Measurements from ENCODE around the gene TUBGCP6. TPM values are rescaled to one million over a fixed set of nuclear protein-coding genes. Genes with fewer than 3 reads are reported as not detected.

Gene TUBGCP6
- total and polyA plus RNA-seq, 2 donors (not counting 1 experiment from before 2014, with no cell fraction given), result 137 to 178 TPM

DNA sequence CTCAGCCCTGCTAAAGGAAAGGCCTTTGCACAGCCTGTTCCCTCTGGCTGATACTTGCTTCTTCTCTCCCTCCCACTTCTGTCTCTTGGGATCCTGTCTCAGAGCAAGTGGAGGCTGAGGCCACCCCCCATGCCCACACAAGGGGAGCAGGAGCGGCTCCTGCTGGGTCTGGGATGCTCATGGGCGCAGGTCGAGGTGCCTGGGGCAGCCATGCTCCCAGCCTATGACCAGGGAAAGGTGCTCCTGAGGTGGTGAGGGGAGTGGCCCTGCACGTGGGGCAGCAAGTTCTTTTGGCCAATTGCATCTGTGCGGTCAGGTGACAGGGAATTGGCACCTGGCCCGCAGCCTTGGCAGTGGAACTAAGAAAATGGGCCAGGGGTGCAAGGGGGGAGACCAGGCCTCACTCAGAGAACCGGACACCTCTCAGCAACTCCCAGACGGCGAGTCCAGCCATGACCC is 23.9 kb upstream of the TUBGCP6 start:
- peaks cover 23 to 31% of the 10 kb centered on the region in 2 donors for H3K4me1 ChIP-seq (ENCODE audit: control insufficient read depth in 2 of 2, insufficient read depth in 2 of 2, low read length in 2 of 2)
- no peak overlapping the region for H3K27ac ChIP-seq (ENCODE audit: low read length in 2 of 2)
- peak overlapping the region; percentile 58 for H3K4me2 ChIP-seq (replicated peaks; ENCODE audit: low read depth, low read length, poor library complexity, severe bottlenecking)
- no peaks in the 10 kb centered on the region for H3K36me3 ChIP-seq (replicated peaks in 1 of 2; ENCODE audit: control extremely low read depth in 1 of 2, control insufficient read depth in 1 of 2, extremely low read depth in 1 of 2, insufficient read depth in 2 of 2, low read length in 1 of 2)
- no peak overlapping the region for H2AFZ ChIP-seq (ENCODE audit: insufficient read depth, low read depth, low read length, poor library complexity, severe bottlenecking)
- H3K79me2 ChIP-seq (ENCODE audit: control insufficient read depth, insufficient read depth, low read length), result no peaks in the 10 kb centered on the region
- H4K20me1 ChIP-seq (ENCODE audit: control insufficient read depth, insufficient read depth, low read length, poor library complexity, severe bottlenecking), result peaks cover 11% of the 10 kb centered on the region
- intact Hi-C loops (cut with micrococcal nuclease), result no loop called here
- H3K9me3 ChIP-seq (ENCODE audit: control extremely low read depth in 1 of 3, control insufficient read depth in 2 of 3, insufficient read depth in 1 of 3, low read length in 2 of 3), result no peaks in the 10 kb centered on the region
- no peak overlapping the region for H3K9ac ChIP-seq (ENCODE audit: low read length)
- 77% methylated on average over 8 of the region's 9 CpGs for WGBS (ENCODE audit: insufficient coverage)
- peaks cover 0 to 23% (median 9%) of the 10 kb centered on the region in 4 experiments for H3K27me3 ChIP-seq (replicated peaks in 1 of 4; ENCODE audit: control extremely low read depth in 1 of 4, control insufficient read depth in 3 of 4, insufficient read depth in 4 of 4, low read length in 3 of 4)
- Mint-ChIP-seq H3K4me3 (peak overlapping the region; percentile 53), H3K4me1 (peaks cover 19% of the 10 kb centered on the region), H3K9me3 (ENCODE audit: insufficient read depth) (no peaks in the 10 kb centered on the region), H3K27me3 (no peaks in the 10 kb centered on the region), H3K27ac (no peak overlapping the region)
- TF ChIP-seq, protein P1, sequence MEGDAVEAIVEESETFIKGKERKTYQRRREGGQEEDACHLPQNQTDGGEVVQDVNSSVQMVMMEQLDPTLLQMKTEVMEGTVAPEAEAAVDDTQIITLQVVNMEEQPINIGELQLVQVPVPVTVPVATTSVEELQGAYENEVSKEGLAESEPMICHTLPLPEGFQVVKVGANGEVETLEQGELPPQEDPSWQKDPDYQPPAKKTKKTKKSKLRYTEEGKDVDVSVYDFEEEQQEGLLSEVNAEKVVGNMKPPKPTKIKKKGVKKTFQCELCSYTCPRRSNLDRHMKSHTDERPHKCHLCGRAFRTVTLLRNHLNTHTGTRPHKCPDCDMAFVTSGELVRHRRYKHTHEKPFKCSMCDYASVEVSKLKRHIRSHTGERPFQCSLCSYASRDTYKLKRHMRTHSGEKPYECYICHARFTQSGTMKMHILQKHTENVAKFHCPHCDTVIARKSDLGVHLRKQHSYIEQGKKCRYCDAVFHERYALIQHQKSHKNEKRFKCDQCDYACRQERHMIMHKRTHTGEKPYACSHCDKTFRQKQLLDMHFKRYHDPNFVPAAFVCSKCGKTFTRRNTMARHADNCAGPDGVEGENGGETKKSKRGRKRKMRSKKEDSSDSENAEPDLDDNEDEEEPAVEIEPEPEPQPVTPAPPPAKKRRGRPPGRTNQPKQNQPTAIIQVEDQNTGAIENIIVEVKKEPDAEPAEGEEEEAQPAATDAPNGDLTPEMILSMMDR (IDR thresholded peaks at IDR 0.05), result no peak
- TF ChIP-seq EZH2 (IDR thresholded peaks at IDR 0.05; ENCODE audit: borderline replicate concordance, insufficient read depth, low read depth, low read length, poor library complexity, severe bottlenecking), result no peak
- ATAC-seq (ENCODE audit: low read depth), result no peak
- no peak for DNase-seq
- H3K4me3 ChIP-seq (ENCODE audit: control extremely low read depth in 1 of 5, extremely low read depth in 1 of 5, insufficient read depth in 1 of 5, low read depth in 2 of 5, low read length in 4 of 5), result no peak overlapping the region
- CTCF ChIA-PET, result interaction anchor here (0.7 to 1.2 kb wide), 2 partner anchors 26 to 58 kb away, joined by 3 read pairs; partner anchors contain the start of gene DENND6B
- POLR2A ChIA-PET, result interaction anchor here (1.1 kb wide), 1 partner anchor 17 kb away, joined by 3 read pairs; no protein-coding TSS in a partner anchor

DNA sequence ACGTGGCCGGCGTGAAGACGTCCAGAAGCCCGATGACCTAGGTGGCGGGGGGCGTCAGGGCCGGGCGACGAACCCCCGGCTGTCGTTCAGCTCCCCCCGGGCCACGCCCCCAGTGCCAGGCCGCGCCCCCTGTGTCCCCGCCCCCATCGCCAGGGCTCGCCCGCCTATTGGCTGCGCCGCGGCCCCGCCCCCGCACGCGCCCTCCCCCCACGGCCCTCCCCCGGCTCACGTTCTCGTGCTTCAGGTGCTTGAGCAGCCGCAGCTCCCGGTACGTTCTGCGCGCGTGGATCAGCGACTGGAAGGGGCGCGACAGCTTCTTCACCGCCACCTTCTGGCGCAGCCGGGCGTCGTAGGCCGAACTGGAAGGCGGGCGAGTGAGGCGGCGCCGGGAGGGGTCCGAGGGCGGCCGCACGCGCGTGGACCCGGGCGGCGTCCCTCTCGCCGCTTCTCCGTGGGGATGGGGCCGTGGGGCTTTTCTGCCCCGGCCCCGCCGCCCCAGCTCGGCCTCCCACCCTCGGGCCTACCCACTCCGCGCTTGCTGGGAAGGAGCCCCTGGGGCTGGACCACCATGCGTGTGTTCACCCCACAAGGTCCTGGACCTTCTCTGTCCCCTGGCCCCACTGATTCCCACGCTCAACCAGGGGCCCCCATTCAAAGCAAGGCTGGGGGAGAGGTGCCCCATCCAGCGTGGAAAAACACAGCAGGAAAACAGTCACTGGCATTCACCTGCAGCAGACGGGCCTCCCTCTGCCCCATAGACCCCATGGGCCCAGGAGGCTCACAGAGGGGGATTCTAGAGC is 23.0 kb upstream of the TUBGCP6 start:
- Histone ChIP-seq H3K4me3 (ENCODE audit: control extremely low read depth in 1 of 5, extremely low read depth in 1 of 5, insufficient read depth in 1 of 5, low read depth in 2 of 5, low read length in 4 of 5) (no peak overlapping the region), H3K27me3 (replicated peaks in 1 of 4; ENCODE audit: control extremely low read depth in 1 of 4, control insufficient read depth in 3 of 4, insufficient read depth in 4 of 4, low read length in 3 of 4) (peaks cover 0 to 32% (median 9%) of the 10 kb centered on the region in 4 experiments), H3K9me3 (ENCODE audit: control extremely low read depth in 1 of 3, control insufficient read depth in 2 of 3, insufficient read depth in 1 of 3, low read length in 2 of 3) (no peaks in the 10 kb centered on the region), H4K20me1 (ENCODE audit: control insufficient read depth, insufficient read depth, low read length, poor library complexity, severe bottlenecking) (peaks cover 11% of the 10 kb centered on the region), H3K79me2 (ENCODE audit: control insufficient read depth, insufficient read depth, low read length) (no peaks in the 10 kb centered on the region), H3K4me1 (ENCODE audit: control insufficient read depth in 2 of 2, insufficient read depth in 2 of 2, low read length in 2 of 2) (peaks cover 25 to 36% of the 10 kb centered on the region in 2 donors), H3K36me3 (replicated peaks in 1 of 2; ENCODE audit: control extremely low read depth in 1 of 2, control insufficient read depth in 1 of 2, extremely low read depth in 1 of 2, insufficient read depth in 2 of 2, low read length in 1 of 2) (no peaks in the 10 kb centered on the region), H3K27ac (ENCODE audit: low read length in 2 of 2) (no peak overlapping the region), H3K9ac (ENCODE audit: low read length) (no peak overlapping the region), H3K4me2 (replicated peaks; ENCODE audit: low read depth, low read length, poor library complexity, severe bottlenecking) (peak overlapping the region; percentile 58), H2AFZ (ENCODE audit: insufficient read depth, low read depth, low read length, poor library complexity, severe bottlenecking) (no peak overlapping the region)
- no peak for TF ChIP-seq EZH2 (IDR thresholded peaks at IDR 0.05; ENCODE audit: borderline replicate concordance, insufficient read depth, low read depth, low read length, poor library complexity, severe bottlenecking)
- TF ChIP-seq, protein P1 (IDR thresholded peaks at IDR 0.05), result no peak
- Mint-ChIP-seq H3K4me3 (peak overlapping the region; percentile 53), H3K27ac (no peak overlapping the region), H3K9me3 (ENCODE audit: insufficient read depth) (no peaks in the 10 kb centered on the region), H3K27me3 (no peaks in the 10 kb centered on the region), H3K4me1 (peaks cover 21% of the 10 kb centered on the region)
- WGBS (ENCODE audit: insufficient coverage), result 25% methylated on average over 68 of the region's 75 CpGs
- ChIA-PET POLR2A (interaction anchor here (0.5 to 0.7 kb wide), 2 partner anchors 15 to 296 kb away, joined by 3 to 4 read pairs; no protein-coding TSS in a partner anchor), CTCF (interaction anchor here (1.2 kb wide), 2 partner anchors 23 to 59 kb away, joined by 3 to 4 read pairs; partner anchors contain the start of genes DENND6B and TUBGCP6)
- no peak for ATAC-seq (ENCODE audit: low read depth)
- DNase-seq, result peak; percentile 65
- intact Hi-C loops (cut with micrococcal nuclease), result no loop called here

Data from B cell (primary cell).